DOHH2 (cell line): Measurements from ENCODE around the gene TPM2.
A peak's percentile ranks its signal among the peaks of the same experiment; 100 is the strongest.

ENCODE experiments used
- H3F3A ChIP-seq: fragments of 200-600 bp; sonication (generic), shearing (Covaris generic); 2 replicates; pipeline ENCODE4 v1.6.0; 2016; ENCODE audit warnings: antibody characterized with exemption, mild to moderate bottlenecking; ENCODE audit not compliant: control insufficient read depth, insufficient read depth
- H3K27ac ChIP-seq: fragments of 200-600 bp; sonication (generic); 2 replicates; pipeline ENCODE4 v1.5.1; 2014; ENCODE audit warnings: low read depth, mild to moderate bottlenecking, low read length, moderate library complexity
- H3K27me3 ChIP-seq: fragments of 200-600 bp; sonication (generic); 2 replicates; pipeline ENCODE4 v1.6.1; 2014; ENCODE audit warnings: mild to moderate bottlenecking, low read length, mixed read lengths; ENCODE audit not compliant: control insufficient read depth
- H3K36me3 ChIP-seq: fragments of 200-600 bp; sonication (generic); 2 replicates; pipeline ENCODE4 v1.6.1; 2014; ENCODE audit warnings: mild to moderate bottlenecking, low read length, moderate library complexity, mixed read lengths; ENCODE audit not compliant: control insufficient read depth
- H3K4me1 ChIP-seq: fragments of 200-600 bp; sonication (generic); 2 replicates; pipeline ENCODE4 v1.6.1; 2014; ENCODE audit warnings: mild to moderate bottlenecking, low read length, mixed read lengths; ENCODE audit not compliant: control insufficient read depth
- H3K4me2 ChIP-seq: fragments of 200-600 bp; sonication (generic); 2 replicates; pipeline ENCODE4 v1.6.0; 2014; ENCODE audit warnings: mild to moderate bottlenecking, low read length, moderate library complexity
- H3K4me3 ChIP-seq: fragments of 200-600 bp; sonication (generic); 2 replicates; pipeline ENCODE4 v1.5.1; 2014; ENCODE audit warnings: mild to moderate bottlenecking, low read length, mixed read lengths
- H3K79me2 ChIP-seq: fragments of 200-600 bp; sonication (generic); 2 replicates; pipeline ENCODE4 v1.6.1; 2014; ENCODE audit warnings: mild to moderate bottlenecking, low read length, mixed read lengths; ENCODE audit not compliant: control insufficient read depth
- H3K9me2 ChIP-seq: fragments of 200-600 bp; sonication (generic); replicated peaks from 2 replicates; pipeline ENCODE4 v1.6.1; 2014; ENCODE audit warnings: mild to moderate bottlenecking, low read length, mixed read lengths; ENCODE audit not compliant: control insufficient read depth
- H3K9me3 ChIP-seq: fragments of 200-600 bp; sonication (generic); 2 replicates; pipeline ENCODE4 v1.6.1; 2014; ENCODE audit warnings: antibody characterized with exemption, low read length, mixed read lengths; ENCODE audit not compliant: control insufficient read depth, insufficient read depth
- H4K20me1 ChIP-seq: fragments of 200-600 bp; sonication (generic); 2 replicates; pipeline ENCODE4 v1.6.0; 2014; ENCODE audit warnings: low read depth, mild to moderate bottlenecking, antibody characterized with exemption, low read length, moderate library complexity; ENCODE audit not compliant: control insufficient read depth, insufficient read depth
- EZH2phosphoT487 ChIP-seq: fragments of 200-600 bp; sonication (generic); IDR thresholded peaks from 2 replicates; pipeline ENCODE4 v1.6.1; 2017; ENCODE audit warnings: borderline replicate concordance, mild to moderate bottlenecking, antibody characterized with exemption, low read length, moderate library complexity, mixed read lengths
- TF ChIP-seq, protein P1 (sequence below): fragments of 200-600 bp; sonication (generic); IDR thresholded peaks from one replicate; pipeline ENCODE4 v1.5.1; 2014; ENCODE audit warnings: antibody characterized with exemption, mild to moderate bottlenecking, low read depth, low read length; ENCODE audit not compliant: poor library complexity, severe bottlenecking

The TPM2 gene

DNA sequence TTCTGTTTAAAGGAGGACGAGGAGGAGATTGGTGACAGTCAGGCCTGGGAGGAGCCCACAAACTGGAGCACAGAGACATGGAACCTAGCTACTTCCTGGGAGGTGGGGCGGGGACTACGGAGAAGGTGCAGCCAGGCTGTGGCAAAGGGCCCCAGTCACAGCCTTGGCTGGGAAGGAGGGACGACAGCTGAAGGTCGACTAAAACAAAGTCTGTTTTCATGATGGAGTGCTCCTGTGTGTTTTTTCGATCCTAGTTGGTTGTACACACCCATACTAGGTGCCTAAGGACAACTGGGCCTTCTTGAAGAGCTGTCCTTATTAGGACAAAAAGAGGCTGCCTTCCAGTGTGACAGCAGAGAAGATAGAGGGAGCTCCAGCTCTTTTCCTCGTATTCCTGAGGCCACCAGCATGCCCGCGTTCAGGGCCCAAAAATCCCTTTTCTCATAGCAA, 28.7 kb downstream of the TPM2 start:
- Histone ChIP-seq H3K27me3 (no peaks in the 10 kb centered on the region), H4K20me1 (no peaks in the 10 kb centered on the region), H3K4me1 (peaks cover 75% of the 10 kb centered on the region), H3K9me2 (no peaks in the 10 kb centered on the region), H3K4me3 (no peak overlapping the region), H3K79me2 (peaks cover 46% of the 10 kb centered on the region), H3K9me3 (no peaks in the 10 kb centered on the region), H3K36me3 (peaks cover 59% of the 10 kb centered on the region), H3K27ac (no peak overlapping the region), H3K4me2 (peak overlapping the region; percentile 78; the same call in 1 of the 2 replicates), H3F3A (peaks cover 14% of the 10 kb centered on the region)
- TF ChIP-seq EZH2phosphoT487 = no peak
- TF ChIP-seq, protein P1, sequence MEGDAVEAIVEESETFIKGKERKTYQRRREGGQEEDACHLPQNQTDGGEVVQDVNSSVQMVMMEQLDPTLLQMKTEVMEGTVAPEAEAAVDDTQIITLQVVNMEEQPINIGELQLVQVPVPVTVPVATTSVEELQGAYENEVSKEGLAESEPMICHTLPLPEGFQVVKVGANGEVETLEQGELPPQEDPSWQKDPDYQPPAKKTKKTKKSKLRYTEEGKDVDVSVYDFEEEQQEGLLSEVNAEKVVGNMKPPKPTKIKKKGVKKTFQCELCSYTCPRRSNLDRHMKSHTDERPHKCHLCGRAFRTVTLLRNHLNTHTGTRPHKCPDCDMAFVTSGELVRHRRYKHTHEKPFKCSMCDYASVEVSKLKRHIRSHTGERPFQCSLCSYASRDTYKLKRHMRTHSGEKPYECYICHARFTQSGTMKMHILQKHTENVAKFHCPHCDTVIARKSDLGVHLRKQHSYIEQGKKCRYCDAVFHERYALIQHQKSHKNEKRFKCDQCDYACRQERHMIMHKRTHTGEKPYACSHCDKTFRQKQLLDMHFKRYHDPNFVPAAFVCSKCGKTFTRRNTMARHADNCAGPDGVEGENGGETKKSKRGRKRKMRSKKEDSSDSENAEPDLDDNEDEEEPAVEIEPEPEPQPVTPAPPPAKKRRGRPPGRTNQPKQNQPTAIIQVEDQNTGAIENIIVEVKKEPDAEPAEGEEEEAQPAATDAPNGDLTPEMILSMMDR = peak; percentile 31

DNA sequence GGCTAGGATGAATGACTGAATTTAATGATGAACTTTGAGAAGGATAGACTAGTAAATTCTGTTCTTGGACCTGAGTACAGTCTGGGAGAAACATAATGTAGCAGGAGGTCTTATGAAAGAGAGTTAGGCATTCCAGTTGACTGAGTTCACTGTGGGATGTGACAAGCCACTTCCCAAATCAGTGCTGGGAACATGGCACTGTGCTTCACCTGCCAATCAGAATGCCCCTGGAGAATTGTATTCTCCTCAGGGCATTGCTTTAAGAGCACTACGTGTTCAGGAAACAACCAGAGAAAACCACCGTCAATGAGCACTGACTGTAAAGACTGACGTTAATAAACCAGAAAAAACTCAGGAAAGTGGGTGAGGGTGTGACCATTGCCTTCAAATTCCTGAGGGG, 30.4 kb downstream of the TPM2 start:
- H3K4me2 ChIP-seq = peak overlapping the region; percentile 78
- H4K20me1 ChIP-seq = no peaks in the 10 kb centered on the region
- H3K27me3 ChIP-seq = no peaks in the 10 kb centered on the region
- H3K4me3 ChIP-seq = peak overlapping the region; percentile 82
- H3K36me3 ChIP-seq = peaks cover 53% of the 10 kb centered on the region
- peaks cover 14% of the 10 kb centered on the region for H3F3A ChIP-seq
- no peak for TF ChIP-seq EZH2phosphoT487
- TF ChIP-seq, protein P1 = no peak
- no peaks in the 10 kb centered on the region for H3K9me3 ChIP-seq
- no peaks in the 10 kb centered on the region for H3K9me2 ChIP-seq
- peak overlapping the region; percentile 71 for H3K27ac ChIP-seq
- peaks cover 40% of the 10 kb centered on the region for H3K79me2 ChIP-seq
- peaks cover 66% of the 10 kb centered on the region for H3K4me1 ChIP-seq

DNA sequence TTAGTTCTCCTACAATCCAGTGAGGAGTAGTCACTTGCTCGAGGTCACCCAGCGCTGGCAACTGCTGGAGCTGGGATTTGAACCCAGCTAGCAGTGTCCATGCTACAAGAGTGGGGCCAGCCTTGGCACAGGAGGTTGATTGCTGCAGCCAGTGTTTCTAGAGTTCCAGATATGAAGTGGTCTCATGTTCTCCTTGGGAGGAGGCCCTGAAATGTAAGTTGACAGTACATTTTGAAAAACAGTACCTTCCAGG, 30.8 kb downstream of the TPM2 start:
- peak overlapping the region; percentile 71 for H3K27ac ChIP-seq

More for the DNA sequence above, 30.8 kb downstream of the TPM2 start:
- Histone ChIP-seq H4K20me1 (no peaks in the 10 kb centered on the region), H3K4me3 (peak overlapping the region; percentile 82), H3K36me3 (peaks cover 49% of the 10 kb centered on the region), H3K4me2 (peak overlapping the region; percentile 78), H3K4me1 (peaks cover 62% of the 10 kb centered on the region), H3F3A (peaks cover 14% of the 10 kb centered on the region), H3K9me2 (no peaks in the 10 kb centered on the region), H3K27me3 (no peaks in the 10 kb centered on the region), H3K79me2 (peaks cover 35% of the 10 kb centered on the region), H3K9me3 (no peaks in the 10 kb centered on the region)
- TF ChIP-seq EZH2phosphoT487 = no peak
- TF ChIP-seq, protein P1 = no peak
